Suprapubic skin (tissue), 4 donors: ENCODE results near the gene CCDC78. TPM values are rescaled to one million over a fixed set of nuclear protein-coding genes. Genes with fewer than 3 reads are reported as not detected.
A peak's percentile ranks its signal among the peaks of the same experiment; 100 is the strongest.

Experiments
- DNase-seq, 2 donors: peaks; one replicate each; pipeline ENCODE4 v3.0.0-alpha.2; 2019; ENCODE audit warnings: low spot score in 2 of 2
- H3K27ac ChIP-seq: fragments of 200-600 bp; sonication (generic); one replicate; pipeline ENCODE4 v1.5.1; 2019
- H3K27me3 ChIP-seq: fragments of 200-600 bp; sonication (generic); one replicate; pipeline ENCODE4 v1.5.1; 2019
- H3K36me3 ChIP-seq: fragments of 200-600 bp; sonication (generic); one replicate; pipeline ENCODE4 v1.5.1; 2019
- H3K4me1 ChIP-seq: fragments of 200-600 bp; sonication (generic); one replicate; pipeline ENCODE4 v1.5.1; 2019
- H3K4me3 ChIP-seq: fragments of 200-600 bp; sonication (generic); one replicate; pipeline ENCODE4 v1.5.1; 2019; ENCODE audit warnings: mild to moderate bottlenecking
- H3K9me3 ChIP-seq: fragments of 200-600 bp; sonication (generic); one replicate; pipeline ENCODE4 v1.5.1; 2019
- CTCF ChIP-seq, 2 donors: fragments of 200-600 bp in 1 of 2; fragments of 450-650 bp in 1 of 2; sonication (generic) in 1 of 2; IDR thresholded peaks; one replicate each; pipeline ENCODE4 v1.5.1; 2016 to 2019; ENCODE audit warnings: antibody characterized with exemption in 2 of 2, mild to moderate bottlenecking in 1 of 2, moderate library complexity in 1 of 2
- EP300 ChIP-seq: sonication (generic); formaldehyde crosslinking; IDR thresholded peaks from one replicate; pipeline ENCODE4 v1.6.1; 2017; ENCODE audit warnings: antibody characterized with exemption
- POLR2A ChIP-seq, 2 donors: fragments of 450-650 bp; IDR thresholded peaks; one replicate each; pipeline ENCODE4 v1.6.1; 2017; ENCODE audit warnings: antibody characterized with exemption in 2 of 2, mild to moderate bottlenecking in 2 of 2, moderate library complexity in 2 of 2
- POLR2AphosphoS5 ChIP-seq, 3 donors: sonication (generic); formaldehyde crosslinking; IDR thresholded peaks; one replicate each; pipeline ENCODE4 v1.6.1; 2017; ENCODE audit warnings: antibody characterized with exemption in 3 of 3
- WGBS: methylation state at CpG from one replicate; pipeline ENCODE4 v1.1.5; 2018; 5-methylcytosine and 5-hydroxymethylcytosine counted together
- total RNA-seq, 4 donors: library from RNA; depleted of rRNA; stranded (reverse); fragments of >200 nt; gene quantifications; one replicate each; pipeline ENCODE4 v1.1.0, GENCODE V29; 2016

The CCDC78 gene
- total RNA-seq, 4 donors from 2014 or later, result 0.64 to 2.4 (median 0.83) TPM; not detected in 1

- Histone ChIP-seq H3K27ac (no peak overlapping the region), H3K4me1 (peaks cover 37% of the 10 kb centered on the region), H3K36me3 (no peaks in the 10 kb centered on the region), H3K9me3 (no peaks in the 10 kb centered on the region), H3K4me3 (peak overlapping the region; percentile 66), H3K27me3 (peaks cover 28% of the 10 kb centered on the region)
- 30% methylated on average over 8 of the region's 51 CpGs for WGBS
- TF ChIP-seq POLR2AphosphoS5 (IDR thresholded peaks at IDR 0.05), result no peak
- TF ChIP-seq POLR2A (IDR thresholded peaks at IDR 0.05), result no peak
- no peak for TF ChIP-seq EP300
- TF ChIP-seq CTCF (IDR thresholded peaks at IDR 0.05), result no peak
- no peak for DNase-seq
Observed at GRCh38 chr16:721765-722540, 4.3 kb downstream of the CCDC78 start.

DNA sequence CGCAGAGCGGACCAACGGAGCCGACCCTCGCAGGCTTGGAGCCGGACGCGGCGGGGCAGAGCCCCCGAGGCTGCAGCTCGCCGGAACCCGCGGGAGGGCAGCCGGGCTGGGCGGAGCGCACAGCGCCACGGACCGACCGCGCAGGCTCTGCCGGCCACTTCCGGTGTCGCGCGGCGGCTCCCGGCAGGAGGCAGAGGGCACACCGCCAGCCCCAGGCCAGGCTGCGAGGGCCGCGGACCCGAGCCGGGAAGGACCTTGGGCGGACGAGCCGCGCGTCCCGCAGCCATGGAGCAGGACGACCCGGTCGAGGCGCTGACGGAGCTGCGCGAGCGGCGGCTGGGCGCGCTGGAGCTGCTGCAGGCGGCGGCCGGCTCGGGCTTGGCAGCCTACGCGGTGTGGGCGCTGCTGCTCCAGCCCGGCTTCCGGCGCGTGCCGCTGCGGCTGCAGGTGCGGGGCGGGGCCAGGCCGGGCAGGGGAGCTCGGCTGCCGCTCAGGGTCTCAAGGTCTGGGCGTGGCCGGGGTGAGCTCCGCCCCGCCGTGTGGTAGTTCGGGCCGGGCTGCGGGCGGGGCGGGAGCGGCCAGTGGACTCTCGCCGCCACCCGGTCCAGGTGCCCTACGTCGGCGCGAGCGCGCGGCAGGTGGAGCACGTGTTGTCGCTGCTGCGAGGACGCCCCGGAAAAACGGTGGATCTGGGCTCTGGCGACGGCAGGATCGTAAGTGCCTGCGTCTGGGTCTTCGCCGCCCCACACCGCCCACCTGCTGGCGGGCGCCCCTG, 5.1 kb downstream of the CCDC78 start, which contains the start of gene ANTKMT:
Gene ANTKMT, plus strand, starts transcription at position 157 of the 775 bp plus-strand sequence. Its CDS starts 129 bp downstream, at position 286.
- Histone ChIP-seq H3K36me3 (no peaks in the 10 kb centered on the region), H3K27ac (peak within 1 kb of the TSS; percentile 49), H3K4me3 (peak within 1 kb of the TSS; percentile 66), H3K9me3 (no peaks in the 10 kb centered on the region), H3K4me1 (peaks cover 35% of the 10 kb centered on the region), H3K27me3 (peaks cover 28% of the 10 kb centered on the region)
- DNase-seq, result no peak
- TF ChIP-seq POLR2A (IDR thresholded peaks at IDR 0.05) (no peak), CTCF (IDR thresholded peaks at IDR 0.05) (no peak), EP300 (no peak), POLR2AphosphoS5 (IDR thresholded peaks at IDR 0.05) (peak in 1 of 3 donors; percentile 4)
- 0% methylated on average over 3 of the region's 106 CpGs for WGBS

GRCh38 chr16:720447-720989, 5.7 kb downstream of the CCDC78 start:
- H3K4me3 ChIP-seq, result peak overlapping the region; percentile 66
- no peaks in the 10 kb centered on the region for H3K36me3 ChIP-seq
- no peak for DNase-seq
- peak overlapping the region; percentile 49 for H3K27ac ChIP-seq
- 2% methylated on average over 11 of the region's 38 CpGs for WGBS
- no peak for TF ChIP-seq CTCF (IDR thresholded peaks at IDR 0.05)
- TF ChIP-seq EP300, result no peak
- no peak for TF ChIP-seq POLR2AphosphoS5 (IDR thresholded peaks at IDR 0.05)
- TF ChIP-seq POLR2A (IDR thresholded peaks at IDR 0.05), result no peak
- H3K27me3 ChIP-seq, result peaks cover 28% of the 10 kb centered on the region
- peaks cover 37% of the 10 kb centered on the region for H3K4me1 ChIP-seq
- no peaks in the 10 kb centered on the region for H3K9me3 ChIP-seq

- Histone ChIP-seq H3K4me3 (peak overlapping the region; percentile 66), H3K4me1 (peaks cover 41% of the 10 kb centered on the region), H3K36me3 (no peaks in the 10 kb centered on the region), H3K27ac (no peak overlapping the region), H3K9me3 (no peaks in the 10 kb centered on the region), H3K27me3 (peaks cover 29% of the 10 kb centered on the region)
- TF ChIP-seq CTCF (IDR thresholded peaks at IDR 0.05) (no peak), POLR2A (IDR thresholded peaks at IDR 0.05) (no peak), POLR2AphosphoS5 (IDR thresholded peaks at IDR 0.05) (no peak), EP300 (no peak)
- 10% methylated on average over 12 of the region's 16 CpGs for WGBS
- no peak for DNase-seq
Observed at GRCh38 chr16:719815-720446, 6.3 kb downstream of the CCDC78 start.
